GM12878 (cell line): ENCODE measurements around the gene PCYOX1L. TPM values are rescaled to one million over a fixed set of nuclear protein-coding genes. Genes with fewer than 3 reads are reported as not detected.

Source experiments
- ASH2L ChIP-seq: fragments of 300-600, 200-600 bp; sonication (generic); IDR thresholded peaks from 2 replicates; pipeline ENCODE4 v1.6.1; 2017; ENCODE audit warnings: low read depth, mild to moderate bottlenecking, borderline replicate concordance
- FOXK2 ChIP-seq: fragments of 450-650 bp; IDR thresholded peaks from 2 replicates; pipeline ENCODE4 v1.6.1; 2017; ENCODE audit warnings: mild to moderate bottlenecking, moderate library complexity
- NFYB ChIP-seq: IDR thresholded peaks from 2 replicates; pipeline ENCODE4 v1.6.1; 2011; ENCODE audit warnings: low read depth, mild to moderate bottlenecking, low read length, improper control_type of control experiment, moderate library complexity; ENCODE audit not compliant: insufficient read depth
- polyA plus RNA-seq, 11 experiments: library from polyadenylated mRNA; depleted of rRNA in 4 of 11; unstranded in 6 of 11; stranded (reverse) in 5 of 11; fragments of >200 nt; fragmentation: Nextera tagmentation in 4 of 11; fragmentation: Illumina TruSeq in 1 of 11; extraction: Ambion mirVana in 4 of 11; extraction: Trizol in 1 of 11; gene quantifications; 1 replicate in 1 of 11; 2 replicates in 10 of 11; pipeline versions ENCODE4 v1.2.1 to v1.2.3, GENCODE V29; 2011 to 2016; ENCODE audit warnings: inconsistent platforms in 2 of 11, missing spikeins in 2 of 11, low read depth in 1 of 11
- total RNA-seq, 4 experiments: library from RNA; depleted of rRNA in 3 of 4; stranded (reverse); fragments of >200 nt in 3 of 4; fragmentation: Illumina TruSeq in 1 of 4; extraction: Trizol in 1 of 4; gene quantifications; 2 replicates each; pipeline versions ENCODE4 v1.2.1 to v1.2.3, GENCODE V29; 2013 to 2021
- TF ChIP-seq, protein P1 (sequence below): fragments of 450-650 bp; IDR thresholded peaks from 2 replicates; pipeline ENCODE4 v1.6.1; 2016; ENCODE audit warnings: mild to moderate bottlenecking
- TF ChIP-seq, protein P2 (sequence below), 3 experiments: IDR thresholded peaks in 2 of 3; conservative IDR thresholded peaks in 1 of 3; 2 replicates each; pipeline ENCODE4 v1.5.1; 2011; ENCODE audit warnings: low read depth in 3 of 3, low read length in 3 of 3, mild to moderate bottlenecking in 3 of 3, control low read depth in 2 of 3, moderate library complexity in 2 of 3, inconsistent platforms in 1 of 3, mixed read lengths in 1 of 3; ENCODE audit not compliant: control insufficient read depth in 2 of 3, insufficient read depth in 1 of 3; ENCODE audit errors: extremely low read depth in 1 of 3
- TF ChIP-seq, protein P3 (sequence below): fragments of 450-650 bp; formaldehyde crosslinking; IDR thresholded peaks from 2 replicates; pipeline ENCODE4 v1.4.0; 2022; ENCODE audit warnings: mild to moderate bottlenecking, moderate library complexity

PCYOX1L gene
- total and polyA plus RNA-seq, 10 of the 15 experiments (the other 5 are each of a cell fraction or from before 2014, with no cell fraction given) = 2.9 to 17.0 (median 12.9) TPM

GRCh38 chr5:149388498-149389190, 30.8 kb downstream of the PCYOX1L start (continued):
- TF ChIP-seq, protein P1, sequence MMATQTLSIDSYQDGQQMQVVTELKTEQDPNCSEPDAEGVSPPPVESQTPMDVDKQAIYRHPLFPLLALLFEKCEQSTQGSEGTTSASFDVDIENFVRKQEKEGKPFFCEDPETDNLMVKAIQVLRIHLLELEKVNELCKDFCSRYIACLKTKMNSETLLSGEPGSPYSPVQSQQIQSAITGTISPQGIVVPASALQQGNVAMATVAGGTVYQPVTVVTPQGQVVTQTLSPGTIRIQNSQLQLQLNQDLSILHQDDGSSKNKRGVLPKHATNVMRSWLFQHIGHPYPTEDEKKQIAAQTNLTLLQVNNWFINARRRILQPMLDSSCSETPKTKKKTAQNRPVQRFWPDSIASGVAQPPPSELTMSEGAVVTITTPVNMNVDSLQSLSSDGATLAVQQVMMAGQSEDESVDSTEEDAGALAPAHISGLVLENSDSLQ = no peak
- no peak for TF ChIP-seq FOXK2
- no peak for TF ChIP-seq NFYB
- TF ChIP-seq, protein P2, sequence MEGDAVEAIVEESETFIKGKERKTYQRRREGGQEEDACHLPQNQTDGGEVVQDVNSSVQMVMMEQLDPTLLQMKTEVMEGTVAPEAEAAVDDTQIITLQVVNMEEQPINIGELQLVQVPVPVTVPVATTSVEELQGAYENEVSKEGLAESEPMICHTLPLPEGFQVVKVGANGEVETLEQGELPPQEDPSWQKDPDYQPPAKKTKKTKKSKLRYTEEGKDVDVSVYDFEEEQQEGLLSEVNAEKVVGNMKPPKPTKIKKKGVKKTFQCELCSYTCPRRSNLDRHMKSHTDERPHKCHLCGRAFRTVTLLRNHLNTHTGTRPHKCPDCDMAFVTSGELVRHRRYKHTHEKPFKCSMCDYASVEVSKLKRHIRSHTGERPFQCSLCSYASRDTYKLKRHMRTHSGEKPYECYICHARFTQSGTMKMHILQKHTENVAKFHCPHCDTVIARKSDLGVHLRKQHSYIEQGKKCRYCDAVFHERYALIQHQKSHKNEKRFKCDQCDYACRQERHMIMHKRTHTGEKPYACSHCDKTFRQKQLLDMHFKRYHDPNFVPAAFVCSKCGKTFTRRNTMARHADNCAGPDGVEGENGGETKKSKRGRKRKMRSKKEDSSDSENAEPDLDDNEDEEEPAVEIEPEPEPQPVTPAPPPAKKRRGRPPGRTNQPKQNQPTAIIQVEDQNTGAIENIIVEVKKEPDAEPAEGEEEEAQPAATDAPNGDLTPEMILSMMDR (IDR thresholded peaks at IDR 0.05 in 2 of 3, conservative IDR thresholded peaks at IDR 0.05 in 1 of 3; ENCODE audit: control insufficient read depth in 2 of 3, extremely low read depth in 1 of 3, insufficient read depth in 1 of 3, low read depth in 3 of 3, low read length in 3 of 3) = no peak
- TF ChIP-seq, protein P3, sequence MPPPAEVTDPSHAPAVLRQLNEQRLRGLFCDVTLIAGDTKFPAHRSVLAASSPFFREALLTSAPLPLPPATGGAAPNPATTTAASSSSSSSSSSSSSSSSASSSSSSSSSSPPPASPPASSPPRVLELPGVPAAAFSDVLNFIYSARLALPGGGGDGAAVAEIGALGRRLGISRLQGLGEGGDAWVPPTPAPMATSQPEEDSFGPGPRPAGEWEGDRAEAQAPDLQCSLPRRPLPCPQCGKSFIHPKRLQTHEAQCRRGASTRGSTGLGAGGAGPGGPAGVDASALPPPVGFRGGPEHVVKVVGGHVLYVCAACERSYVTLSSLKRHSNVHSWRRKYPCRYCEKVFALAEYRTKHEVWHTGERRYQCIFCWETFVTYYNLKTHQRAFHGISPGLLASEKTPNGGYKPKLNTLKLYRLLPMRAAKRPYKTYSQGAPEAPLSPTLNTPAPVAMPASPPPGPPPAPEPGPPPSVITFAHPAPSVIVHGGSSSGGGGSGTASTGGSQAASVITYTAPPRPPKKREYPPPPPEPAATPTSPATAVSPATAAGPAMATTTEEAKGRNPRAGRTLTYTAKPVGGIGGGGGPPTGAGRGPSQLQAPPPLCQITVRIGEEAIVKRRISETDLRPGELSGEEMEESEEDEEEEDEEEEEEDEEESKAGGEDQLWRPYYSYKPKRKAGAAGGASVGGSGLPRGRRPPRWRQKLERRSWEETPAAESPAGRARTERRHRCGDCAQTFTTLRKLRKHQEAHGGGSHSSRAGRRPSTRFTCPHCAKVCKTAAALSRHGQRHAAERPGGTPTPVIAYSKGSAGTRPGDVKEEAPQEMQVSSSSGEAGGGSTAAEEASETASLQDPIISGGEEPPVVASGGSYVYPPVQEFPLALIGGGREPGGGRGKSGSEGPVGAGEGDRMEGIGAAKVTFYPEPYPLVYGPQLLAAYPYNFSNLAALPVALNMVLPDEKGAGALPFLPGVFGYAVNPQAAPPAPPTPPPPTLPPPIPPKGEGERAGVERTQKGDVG (CRISPR knock-in tag) = no peak
- TF ChIP-seq ASH2L = no peak
